GM23338 (cell line): ENCODE data around the gene DNASE2. TPM values are rescaled to one million over a fixed set of nuclear protein-coding genes. Genes with fewer than 3 reads are reported as not detected.

Source experiments
- ATAC-seq: fragments of 200-7000 bp; cut with Tn5 transposase; 3 replicates; pipeline ENCODE4 v1.9.1; 2020
- DNase-seq: peaks from one replicate; pipeline ENCODE4 v3.0.0-alpha.2; 2015; ENCODE audit warnings: low spot score
- H2AFZ ChIP-seq: fragments of 200-600 bp; sonication (generic); 2 replicates; pipeline ENCODE4 v1.8.0; 2016; ENCODE audit warnings: antibody characterized with exemption, mild to moderate bottlenecking, moderate library complexity
- H3F3A ChIP-seq: fragments of 200-600 bp; sonication (generic); replicated peaks from 2 replicates; pipeline ENCODE4 v1.8.0; 2017; ENCODE audit warnings: antibody characterized with exemption, mixed run types, low read depth
- H3K27ac ChIP-seq: fragments of 200-600 bp; sonication (generic); 2 replicates; pipeline ENCODE4 v1.6.1; 2016; ENCODE audit warnings: low read depth
- H3K27me3 ChIP-seq: fragments of 200-600 bp; sonication (generic); 2 replicates; pipeline ENCODE4 v1.8.0; 2016; ENCODE audit warnings: mild to moderate bottlenecking, mixed run types, moderate library complexity; ENCODE audit not compliant: insufficient read depth
- H3K36me3 ChIP-seq: fragments of 200-600 bp; sonication (generic); 2 replicates; pipeline ENCODE4 v1.8.0; 2016; ENCODE audit warnings: mild to moderate bottlenecking; ENCODE audit not compliant: insufficient read depth
- H3K4me1 ChIP-seq: fragments of 200-600 bp; sonication (generic); 2 replicates; pipeline ENCODE4 v1.8.0; 2016; ENCODE audit warnings: mild to moderate bottlenecking, moderate library complexity; ENCODE audit not compliant: insufficient read depth
- H3K4me2 ChIP-seq: fragments of 200-600 bp; sonication (generic); 2 replicates; pipeline ENCODE4 v1.7.1; 2017; ENCODE audit warnings: mixed run types
- H3K4me3 ChIP-seq: fragments of 200-600 bp; sonication (generic); 2 replicates; pipeline ENCODE4 v1.6.1; 2016; ENCODE audit warnings: mixed run types
- H3K79me2 ChIP-seq: fragments of 200-600 bp; sonication (generic); replicated peaks from 2 replicates; pipeline ENCODE4 v1.8.0; 2017; ENCODE audit warnings: mild to moderate bottlenecking; ENCODE audit not compliant: insufficient read depth
- H3K9me2 ChIP-seq: fragments of 200-600 bp; sonication (generic); 2 replicates; pipeline ENCODE4 v1.8.0; 2017; ENCODE audit not compliant: insufficient read depth
- H4K20me1 ChIP-seq: fragments of 200-600 bp; sonication (generic); replicated peaks from 2 replicates; pipeline ENCODE4 v1.8.0; 2017; ENCODE audit warnings: mild to moderate bottlenecking; ENCODE audit not compliant: insufficient read depth
- H3K27ac Mint-ChIP-seq: 2 replicates; pipeline ENCODE4 v1.8.0; 2020; ENCODE audit warnings: inconsistent platforms, mild to moderate bottlenecking, moderate library complexity, mixed read lengths
- H3K27me3 Mint-ChIP-seq: 3 replicates; pipeline ENCODE4 v1.8.0; 2022; ENCODE audit warnings: low read depth, mild to moderate bottlenecking, moderate library complexity, mixed read lengths, inconsistent platforms; ENCODE audit not compliant: insufficient read depth, poor library complexity
- H3K36me3 Mint-ChIP-seq: 3 replicates; pipeline ENCODE4 v1.8.0; 2021; ENCODE audit warnings: low read depth, mild to moderate bottlenecking, inconsistent platforms, moderate library complexity, mixed read lengths
- H3K4me1 Mint-ChIP-seq: 3 replicates; pipeline ENCODE4 v1.8.0; 2020; ENCODE audit warnings: mild to moderate bottlenecking, inconsistent platforms, mixed read lengths
- H3K4me3 Mint-ChIP-seq: 3 replicates; pipeline ENCODE4 v1.8.0; 2021; ENCODE audit warnings: moderate library complexity, mild to moderate bottlenecking, inconsistent platforms, mixed read lengths
- H3K9me3 Mint-ChIP-seq: 3 replicates; pipeline ENCODE4 v1.8.0; 2020; ENCODE audit warnings: moderate library complexity, mild to moderate bottlenecking, inconsistent platforms, mixed read lengths
- JUNB ChIP-seq: IDR thresholded peaks from one replicate; pipeline ENCODE4 v1.6.1; 2016; ENCODE audit warnings: antibody characterized with exemption; ENCODE audit not compliant: unreplicated experiment
- POLR2AphosphoS5 ChIP-seq: IDR thresholded peaks from 2 replicates; pipeline ENCODE4 v1.6.1; 2016; ENCODE audit warnings: antibody characterized with exemption, low read depth
- STAT1 ChIP-seq: IDR thresholded peaks from one replicate; pipeline ENCODE4 v1.6.1; 2016; ENCODE audit warnings: antibody characterized with exemption; ENCODE audit not compliant: unreplicated experiment
- ZNF114 ChIP-seq: fragments of 250-450 bp; sonication (Bioruptor Pico); IDR thresholded peaks from 2 replicates; pipeline ENCODE4 v1.5.0; 2020; ENCODE audit warnings: mild to moderate bottlenecking, moderate library complexity
- ZNF331 ChIP-seq: fragments of 250-450 bp; sonication (Bioruptor Pico); IDR thresholded peaks from 2 replicates; pipeline ENCODE4 v1.5.0; 2020; ENCODE audit warnings: low read depth, mild to moderate bottlenecking, moderate library complexity
- ZNF462 ChIP-seq: fragments of 250-450 bp; sonication (Bioruptor Pico); IDR thresholded peaks from 2 replicates; pipeline ENCODE4 v1.5.0; 2020; ENCODE audit warnings: mild to moderate bottlenecking, moderate library complexity
- polyA plus RNA-seq: library from polyadenylated mRNA; unstranded; fragments of >200 nt; fragmentation: Nextera tagmentation; extraction: Ambion mirVana; gene quantifications from 2 replicates; pipeline ENCODE4 v1.2.1, GENCODE V29; 2016
- total RNA-seq: library from RNA; depleted of rRNA; stranded (reverse); fragments of >200 nt; shearing (Covaris generic); gene quantifications from 2 replicates; pipeline ENCODE4 v1.2.3, GENCODE V29; 2014
- TF ChIP-seq, protein P1 (sequence below), 2 experiments: fragments of 200-600 bp in 1 of 2; sonication (generic) in 1 of 2; conservative IDR thresholded peaks; 2 replicates each; pipeline versions ENCODE4 v1.5.1 to v1.6.1; 2016 to 2017; ENCODE audit warnings: antibody characterized with exemption in 2 of 2, low read depth in 2 of 2, mild to moderate bottlenecking in 2 of 2, moderate library complexity in 1 of 2

DNASE2 gene
- total and polyA plus RNA-seq, 2 experiments from 2014 or later = 17.4 to 35.0 TPM

- TF ChIP-seq ZNF462 (CRISPR knock-in tag) (no peak), ZNF114 (CRISPR knock-in tag) (no peak), JUNB (no peak)
- TF ChIP-seq, protein P1, sequence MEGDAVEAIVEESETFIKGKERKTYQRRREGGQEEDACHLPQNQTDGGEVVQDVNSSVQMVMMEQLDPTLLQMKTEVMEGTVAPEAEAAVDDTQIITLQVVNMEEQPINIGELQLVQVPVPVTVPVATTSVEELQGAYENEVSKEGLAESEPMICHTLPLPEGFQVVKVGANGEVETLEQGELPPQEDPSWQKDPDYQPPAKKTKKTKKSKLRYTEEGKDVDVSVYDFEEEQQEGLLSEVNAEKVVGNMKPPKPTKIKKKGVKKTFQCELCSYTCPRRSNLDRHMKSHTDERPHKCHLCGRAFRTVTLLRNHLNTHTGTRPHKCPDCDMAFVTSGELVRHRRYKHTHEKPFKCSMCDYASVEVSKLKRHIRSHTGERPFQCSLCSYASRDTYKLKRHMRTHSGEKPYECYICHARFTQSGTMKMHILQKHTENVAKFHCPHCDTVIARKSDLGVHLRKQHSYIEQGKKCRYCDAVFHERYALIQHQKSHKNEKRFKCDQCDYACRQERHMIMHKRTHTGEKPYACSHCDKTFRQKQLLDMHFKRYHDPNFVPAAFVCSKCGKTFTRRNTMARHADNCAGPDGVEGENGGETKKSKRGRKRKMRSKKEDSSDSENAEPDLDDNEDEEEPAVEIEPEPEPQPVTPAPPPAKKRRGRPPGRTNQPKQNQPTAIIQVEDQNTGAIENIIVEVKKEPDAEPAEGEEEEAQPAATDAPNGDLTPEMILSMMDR (conservative IDR thresholded peaks at IDR 0.05; ENCODE audit: low read depth in 2 of 2) = no peak
Observed at GRCh38 chr19:12924621-12925310, 43.5 kb upstream of the DNASE2 start (continued).

- Histone ChIP-seq H3K27ac (no peak overlapping the region), H2AFZ (no peak overlapping the region), H3K36me3 (peaks cover 30% of the 10 kb centered on the region), H3K79me2 (no peaks in the 10 kb centered on the region), H3K4me1 (no peaks in the 10 kb centered on the region), H3K27me3 (peaks cover 10% of the 10 kb centered on the region), H3F3A (peaks cover 12% of the 10 kb centered on the region; the same call in 1 of the 2 replicates), H3K4me2 (no peak overlapping the region), H3K4me3 (no peak overlapping the region), H3K9me2 (no peaks in the 10 kb centered on the region; the same call in 1 of the 2 replicates), H4K20me1 (peaks cover 6% of the 10 kb centered on the region; the same call in 1 of the 2 replicates)
- H3K27me3 Mint-ChIP-seq = peaks cover 34% of the 10 kb centered on the region
- ATAC-seq (no peak), DNase-seq (no peak)
- no peak overlapping the region for H3K27ac Mint-ChIP-seq
- peaks cover 11% of the 10 kb centered on the region; the same call in 2 of the 3 replicates for H3K9me3 Mint-ChIP-seq
- no peaks in the 10 kb centered on the region for H3K4me1 Mint-ChIP-seq
- peaks cover 79% of the 10 kb centered on the region for H3K36me3 Mint-ChIP-seq
- H3K4me3 Mint-ChIP-seq = no peak overlapping the region; the same call in 2 of the 3 replicates
- TF ChIP-seq POLR2AphosphoS5 (no peak), JUNB (no peak), STAT1 (no peak), ZNF331 (no peak)
- TF ChIP-seq, protein P1 (conservative IDR thresholded peaks at IDR 0.05; ENCODE audit: low read depth in 2 of 2) = no peak
Observed at GRCh38 chr19:12922959-12923358, 41.7 kb upstream of the DNASE2 start.
